ENCODE measurements around the gene HTATSF1.

Gene HTATSF1

GRCh38 chrX:136549226-136549625, 51.8 kb downstream of the HTATSF1 start:
- no peak overlapping the region for H3K27ac ChIP-seq (ENCODE audit: low read length)
- H3K36me3 ChIP-seq (ENCODE audit: insufficient read depth, low read depth, low read length): no peaks in the 10 kb centered on the region
- no peaks in the 10 kb centered on the region for H3K4me1 ChIP-seq (ENCODE audit: insufficient read depth, low read length)
- no peaks in the 10 kb centered on the region for H3K27me3 ChIP-seq (ENCODE audit: insufficient read depth, low read length)
- H3K9ac ChIP-seq (ENCODE audit: low read depth, low read length): no peak overlapping the region
- no peak overlapping the region for H3K4me3 ChIP-seq (ENCODE audit: low read length)
- no peaks in the 10 kb centered on the region for H3K9me3 ChIP-seq (ENCODE audit: insufficient read depth, low read depth, low read length)

GRCh38 chrX:136551410-136551809, 54.0 kb downstream of the HTATSF1 start:
- no peak overlapping the region for H3K9ac ChIP-seq (ENCODE audit: low read depth, low read length)
- H3K4me3 ChIP-seq (ENCODE audit: low read length): no peak overlapping the region
- H3K36me3 ChIP-seq (ENCODE audit: insufficient read depth, low read depth, low read length): no peaks in the 10 kb centered on the region
- H3K27me3 ChIP-seq (ENCODE audit: insufficient read depth, low read length): no peaks in the 10 kb centered on the region
- no peak overlapping the region for H3K27ac ChIP-seq (ENCODE audit: low read length)
- no peaks in the 10 kb centered on the region for H3K9me3 ChIP-seq (ENCODE audit: insufficient read depth, low read depth, low read length)
- H3K4me1 ChIP-seq (ENCODE audit: insufficient read depth, low read length): no peaks in the 10 kb centered on the region

GRCh38 chrX:136555694-136556093, 58.3 kb downstream of the HTATSF1 start:
- H3K4me3 ChIP-seq (ENCODE audit: low read length): no peak overlapping the region
- H3K36me3 ChIP-seq (ENCODE audit: insufficient read depth, low read depth, low read length): no peaks in the 10 kb centered on the region
- no peak overlapping the region for H3K9ac ChIP-seq (ENCODE audit: low read depth, low read length)
- H3K27ac ChIP-seq (ENCODE audit: low read length): no peak overlapping the region
- H3K4me1 ChIP-seq (ENCODE audit: insufficient read depth, low read length): no peaks in the 10 kb centered on the region
- no peaks in the 10 kb centered on the region for H3K9me3 ChIP-seq (ENCODE audit: insufficient read depth, low read depth, low read length)
- no peaks in the 10 kb centered on the region for H3K27me3 ChIP-seq (ENCODE audit: insufficient read depth, low read length)
